ENCODE data around the gene POLR2F.
"Not testable (repeated sequence)": the region's sequence is repeated elsewhere in the genome, so short reads cannot be mapped to it uniquely, and the experiment has no call there.

The POLR2F gene

DNA sequence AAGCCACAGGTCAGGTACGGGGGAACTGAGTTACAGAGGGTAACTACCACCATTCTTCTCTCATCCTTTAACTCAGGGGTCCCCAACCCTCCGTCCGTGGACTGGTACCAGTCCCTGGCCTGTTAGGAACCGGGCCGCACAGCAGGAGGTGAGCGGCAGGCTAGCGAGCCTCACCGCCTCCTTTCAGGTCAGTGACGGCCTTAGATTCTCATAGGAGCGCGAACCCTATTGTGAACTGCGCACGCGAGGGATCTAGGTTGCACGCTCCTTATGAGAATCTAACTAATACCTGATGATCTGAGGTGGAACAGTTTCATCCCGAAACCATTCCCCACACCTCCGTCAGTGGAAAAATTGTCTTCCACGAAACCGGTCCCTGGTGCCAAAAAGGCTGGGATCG, 870 bp upstream of the POLR2F start:
- not testable (repeated sequence) for DNase-seq (ENCODE audit: low read depth in 2 of 2, low spot score in 1 of 2)

DNA sequence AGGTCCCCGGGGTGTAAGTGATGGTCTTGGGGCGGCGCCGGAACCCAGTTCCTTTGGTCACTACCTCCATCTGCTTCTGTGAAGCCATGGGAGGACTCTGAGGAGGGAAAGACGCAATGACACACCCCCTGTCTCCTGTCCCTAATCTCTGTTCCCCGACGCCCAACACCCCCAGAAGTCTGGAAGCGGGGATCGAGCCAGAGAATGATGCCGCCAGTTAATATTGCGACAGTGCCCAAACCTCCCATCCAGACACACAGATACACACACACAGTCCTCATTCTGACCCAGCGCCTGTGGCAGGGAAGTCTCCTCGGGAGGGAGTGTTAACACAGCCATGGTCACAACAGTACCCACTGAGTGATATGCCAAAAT, 450 bp upstream of the POLR2F start:
- no peak for DNase-seq (ENCODE audit: low read depth in 2 of 2, low spot score in 1 of 2)

DNA sequence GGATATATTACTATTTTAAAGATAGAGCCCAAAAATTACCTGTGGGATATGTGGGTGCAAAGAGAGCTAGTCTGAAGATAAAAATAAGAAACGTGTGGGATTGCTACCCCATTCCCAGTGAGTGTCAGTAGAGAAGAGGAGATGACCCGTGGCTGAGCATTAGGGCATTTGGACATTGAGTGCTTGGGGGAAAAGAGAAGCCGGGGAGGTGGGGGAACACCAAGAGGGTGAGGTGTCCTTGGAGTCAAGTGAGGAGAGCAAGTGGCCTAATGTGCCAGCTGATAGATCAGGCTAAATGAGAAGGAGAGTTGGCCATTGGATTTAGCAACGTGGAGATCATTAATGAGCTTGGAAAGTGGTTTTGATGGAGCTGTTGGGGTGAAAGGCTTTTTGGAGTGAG, 1.2 kb downstream of the POLR2F start:
- DNase-seq (ENCODE audit: low read depth in 2 of 2, low spot score in 1 of 2) = no peak

DNA sequence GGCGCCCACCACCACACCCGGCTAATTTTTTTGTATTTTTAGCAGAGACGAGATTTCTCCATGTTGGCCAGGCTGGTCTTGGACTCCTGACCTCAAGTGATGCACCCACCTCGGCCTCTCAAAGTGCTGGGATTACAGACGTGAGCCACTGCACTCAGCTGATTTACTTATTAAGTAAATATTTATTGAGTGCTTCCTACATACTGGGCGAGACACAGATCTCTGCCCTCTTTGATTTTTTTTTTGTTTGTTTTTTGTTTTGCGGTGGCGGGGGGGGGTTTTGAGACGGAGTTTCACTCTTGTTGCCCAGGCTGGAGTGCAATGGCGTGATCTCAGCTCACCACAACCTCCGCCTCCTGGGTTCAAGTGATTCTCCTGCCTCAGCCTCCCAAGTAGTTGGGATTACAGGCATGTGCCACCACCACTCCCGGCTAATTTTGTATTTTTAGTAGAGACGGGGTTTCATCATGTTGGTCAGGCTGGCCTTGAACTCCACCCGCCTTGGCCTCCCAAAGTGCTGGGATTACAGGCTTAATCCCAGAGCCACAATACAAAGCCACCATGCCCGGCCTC, 2.4 kb downstream of the POLR2F start:
- not testable (repeated sequence) for DNase-seq (ENCODE audit: low read depth in 2 of 2, low spot score in 1 of 2)

DNA sequence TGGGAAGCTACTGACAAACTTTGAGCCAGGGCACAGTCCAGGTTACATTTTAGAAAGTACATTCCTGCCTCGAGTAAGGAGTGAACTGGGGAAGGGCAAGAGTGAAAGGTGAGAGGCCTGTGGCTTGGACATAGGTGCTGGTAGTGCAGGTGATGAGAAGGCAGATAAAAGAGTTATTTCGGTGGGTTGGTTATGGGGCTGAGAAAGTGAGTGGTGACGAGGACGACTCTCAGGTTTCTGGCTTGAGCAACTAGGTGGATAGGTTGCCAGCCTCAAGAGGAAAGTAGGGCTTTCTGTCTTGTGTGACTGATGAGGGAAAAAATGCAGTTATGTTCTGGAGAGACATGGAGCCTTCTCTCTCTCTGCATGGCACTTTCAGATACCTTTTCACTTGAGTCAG, 3.7 kb downstream of the POLR2F start:
- DNase-seq (ENCODE audit: low read depth in 2 of 2, low spot score in 1 of 2) = no peak

DNA sequence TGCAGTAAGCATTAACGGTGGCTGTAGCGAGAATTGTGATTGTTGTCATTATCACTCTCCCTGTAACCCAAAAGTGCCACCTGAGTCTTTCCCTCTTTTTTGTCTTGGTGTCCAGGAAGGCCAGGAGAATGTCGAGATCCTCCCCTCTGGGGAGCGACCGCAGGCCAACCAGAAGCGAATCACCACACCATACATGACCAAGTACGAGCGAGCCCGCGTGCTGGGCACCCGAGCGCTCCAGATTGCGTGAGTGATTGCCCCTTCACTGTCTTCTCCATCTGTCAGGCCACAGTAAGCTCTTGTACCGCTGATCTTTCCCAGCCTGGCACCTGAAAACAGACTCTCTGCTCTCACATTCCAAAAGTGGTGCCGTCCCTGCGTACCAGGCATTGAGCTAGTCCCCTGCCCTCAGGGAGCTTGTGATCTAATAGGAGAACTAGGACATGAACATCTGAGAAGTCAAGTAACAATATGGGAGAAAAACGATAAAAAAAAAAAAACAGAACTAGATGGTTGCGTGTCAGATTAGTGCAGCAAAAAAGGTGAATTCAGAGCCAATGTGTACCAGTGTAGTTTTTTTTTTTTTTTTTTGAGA, 5.8 kb downstream of the POLR2F start:
- no peak for DNase-seq (ENCODE audit: low read depth in 2 of 2, low spot score in 1 of 2)

DNA sequence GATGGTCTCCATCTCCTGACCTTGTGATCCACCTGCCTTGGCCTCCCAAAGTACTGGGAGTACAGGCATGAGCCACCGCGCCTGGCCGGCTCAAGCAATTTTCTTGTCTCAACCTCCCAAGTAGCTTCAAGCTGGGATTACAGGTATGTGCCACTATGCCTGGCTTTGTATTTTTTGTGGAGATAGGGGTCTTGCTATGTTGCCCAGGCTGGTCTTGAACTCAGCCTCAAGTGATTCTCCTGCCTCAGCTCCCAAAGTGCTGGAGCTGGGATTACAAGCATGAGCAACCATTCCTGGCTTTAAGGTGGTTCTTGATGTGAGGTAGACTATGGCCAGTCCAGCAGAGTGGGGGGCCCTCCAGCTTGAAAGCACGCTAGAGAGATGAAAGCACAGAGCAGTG, 7.6 kb downstream of the POLR2F start:
- DNase-seq (ENCODE audit: low read depth in 2 of 2, low spot score in 1 of 2) = no peak

DNA sequence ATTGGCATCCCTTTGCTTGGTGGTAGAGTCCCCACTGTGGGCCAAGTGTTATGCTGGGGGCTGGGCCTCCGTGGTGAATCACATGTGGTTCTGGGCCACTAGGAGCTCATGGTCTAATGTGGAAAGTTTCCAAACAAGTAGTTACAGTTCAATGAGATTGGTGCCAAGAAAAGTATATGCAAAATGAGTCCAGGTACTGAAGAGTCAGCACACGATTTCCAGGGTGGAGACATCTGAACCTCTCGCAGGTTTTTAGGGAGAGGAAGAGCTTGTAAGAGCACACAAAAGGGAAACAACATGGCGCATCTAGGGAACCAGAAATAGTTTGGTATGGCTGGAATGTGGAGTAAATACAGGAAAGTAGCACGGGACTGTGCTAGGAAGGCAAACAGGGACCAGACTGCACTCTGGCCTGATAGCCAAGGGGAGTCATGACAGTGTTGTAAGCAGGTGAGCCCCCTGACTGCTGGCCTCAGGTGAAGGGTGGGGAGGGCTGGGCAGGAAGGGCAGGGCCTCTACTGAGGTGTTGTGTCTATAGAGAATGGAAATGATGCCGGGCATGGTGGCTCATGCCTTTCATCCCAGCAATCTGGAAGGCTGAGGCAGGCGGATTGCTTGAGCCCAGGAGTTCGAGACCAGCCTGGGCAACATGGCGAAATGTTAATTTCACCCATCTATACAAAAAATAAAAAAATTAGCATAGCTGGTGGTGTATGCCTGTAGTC, 12.6 kb downstream of the POLR2F start:
- DNase-seq (ENCODE audit: low read depth in 2 of 2, low spot score in 1 of 2) = no peak

DNA sequence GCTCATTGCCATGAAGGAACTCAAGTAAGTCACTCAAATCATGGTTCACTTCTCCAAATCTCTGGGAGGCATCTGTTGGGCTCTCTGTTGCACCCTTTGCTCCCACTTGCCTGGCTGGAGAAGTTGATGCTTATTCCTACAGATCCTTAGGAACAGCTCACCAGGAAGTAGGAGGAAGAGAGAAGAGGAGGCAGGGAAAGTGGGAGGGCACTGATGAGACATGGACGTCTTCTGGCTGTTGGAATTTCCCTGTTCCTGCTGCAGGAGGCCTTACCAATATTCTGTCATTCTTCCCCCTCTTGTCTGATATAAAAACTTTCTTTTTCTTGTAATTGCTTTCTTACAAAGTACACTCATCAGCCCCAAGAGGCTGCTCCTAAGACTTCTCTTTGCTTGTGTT, 13.6 kb downstream of the POLR2F start:
- no peak for DNase-seq (ENCODE audit: low read depth in 2 of 2, low spot score in 1 of 2)

DNA sequence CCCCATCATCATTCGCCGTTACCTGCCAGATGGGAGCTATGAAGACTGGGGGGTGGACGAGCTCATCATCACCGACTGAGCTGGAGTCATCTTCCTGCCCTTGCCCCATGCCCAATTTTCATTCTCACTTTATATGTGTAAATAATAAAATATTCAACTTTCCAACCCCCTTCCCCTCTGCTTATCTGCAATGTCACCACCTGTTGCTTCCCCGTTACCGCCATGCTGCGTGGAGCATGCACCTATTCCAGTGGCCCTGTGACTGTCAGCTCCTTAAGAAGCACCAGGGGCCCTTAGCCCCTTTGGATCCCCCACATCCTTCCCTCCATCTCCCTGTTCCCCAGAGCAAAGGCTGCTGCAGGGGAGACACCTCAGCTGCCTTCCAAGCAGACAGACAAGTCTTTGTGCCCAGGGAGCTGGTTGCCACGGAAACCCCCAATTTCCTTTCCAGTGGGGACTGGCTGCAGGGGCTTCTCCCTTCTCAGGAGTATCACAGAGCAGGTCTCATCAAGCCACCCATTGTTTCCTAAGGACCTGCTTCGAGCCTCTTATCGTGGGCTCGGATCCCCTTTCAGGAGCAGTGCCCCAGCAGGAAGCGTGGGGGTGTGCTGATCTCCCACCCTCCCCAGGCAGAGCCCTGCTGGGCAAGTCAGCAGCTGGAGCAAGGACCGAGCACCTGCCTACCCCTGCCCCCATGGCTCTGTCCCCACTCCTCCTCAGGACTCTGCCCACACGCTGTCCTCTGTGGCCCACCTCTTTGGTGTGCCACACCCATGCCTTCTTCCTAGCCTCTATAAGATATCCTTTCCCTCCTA, 14.3 kb downstream of the POLR2F start:
- DNase-seq (ENCODE audit: low read depth in 2 of 2, low spot score in 1 of 2) = no peak

DNA sequence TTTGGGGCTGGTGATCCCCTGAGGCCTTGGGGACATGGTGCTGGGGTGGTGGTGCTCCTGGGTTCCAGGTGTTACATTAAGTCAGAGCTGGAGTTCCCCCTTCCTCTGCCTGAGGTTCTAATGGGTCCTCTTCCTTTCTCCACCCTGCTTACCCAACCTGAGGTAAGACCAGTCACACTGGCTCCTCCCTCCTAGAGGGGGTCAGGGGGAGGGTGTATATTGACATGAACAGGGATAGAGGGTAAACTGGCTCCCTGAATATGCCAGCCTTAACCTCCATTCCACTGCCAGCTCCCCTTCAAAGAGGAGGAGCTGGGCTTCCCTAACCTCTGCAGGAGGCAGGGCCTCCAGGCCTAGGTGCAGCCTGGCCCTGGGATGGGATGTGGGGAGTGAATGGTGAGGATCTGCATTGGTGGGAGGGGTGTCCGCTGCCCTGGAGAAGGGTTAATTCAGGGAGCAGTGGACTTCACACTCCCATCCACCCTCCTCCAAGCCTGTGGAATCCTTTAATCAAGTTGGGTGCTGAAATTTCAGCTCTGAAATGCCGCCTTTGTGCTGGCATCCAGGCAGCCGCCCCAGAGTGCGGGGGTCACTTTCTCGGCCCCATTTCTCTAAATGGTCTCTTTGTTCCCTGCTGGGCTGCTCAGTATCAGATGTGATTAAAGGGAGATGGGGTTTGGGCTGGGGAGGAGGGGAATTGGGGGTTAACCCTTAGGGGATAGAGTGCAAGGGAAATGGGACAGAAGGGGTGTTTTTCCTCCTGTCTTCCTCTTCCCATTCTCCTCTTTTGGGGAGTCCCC, 15.2 kb downstream of the POLR2F start:
- no peak for DNase-seq (ENCODE audit: low read depth in 2 of 2, low spot score in 1 of 2)

DNA sequence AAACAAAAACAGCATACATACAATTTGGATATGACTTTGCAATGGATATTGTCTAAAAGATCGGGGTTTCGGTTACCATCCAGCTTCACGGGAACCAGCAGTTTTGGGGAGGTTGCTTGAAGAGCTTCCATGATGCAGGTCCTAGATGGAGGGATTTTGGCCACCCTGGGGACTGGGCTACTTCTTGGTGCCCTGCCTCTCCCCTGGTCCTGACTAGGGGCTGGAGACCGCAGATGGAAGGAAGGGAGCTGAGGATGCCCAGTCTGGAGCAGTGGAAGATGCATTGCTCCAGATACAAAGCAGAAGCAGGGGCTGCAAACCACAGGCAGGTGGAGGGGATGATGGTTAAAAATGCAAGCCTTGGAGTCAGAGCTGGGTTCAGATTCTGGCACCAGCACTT, 17.4 kb downstream of the POLR2F start:
- DNase-seq (ENCODE audit: low read depth in 2 of 2, low spot score in 1 of 2) = no peak

DNA sequence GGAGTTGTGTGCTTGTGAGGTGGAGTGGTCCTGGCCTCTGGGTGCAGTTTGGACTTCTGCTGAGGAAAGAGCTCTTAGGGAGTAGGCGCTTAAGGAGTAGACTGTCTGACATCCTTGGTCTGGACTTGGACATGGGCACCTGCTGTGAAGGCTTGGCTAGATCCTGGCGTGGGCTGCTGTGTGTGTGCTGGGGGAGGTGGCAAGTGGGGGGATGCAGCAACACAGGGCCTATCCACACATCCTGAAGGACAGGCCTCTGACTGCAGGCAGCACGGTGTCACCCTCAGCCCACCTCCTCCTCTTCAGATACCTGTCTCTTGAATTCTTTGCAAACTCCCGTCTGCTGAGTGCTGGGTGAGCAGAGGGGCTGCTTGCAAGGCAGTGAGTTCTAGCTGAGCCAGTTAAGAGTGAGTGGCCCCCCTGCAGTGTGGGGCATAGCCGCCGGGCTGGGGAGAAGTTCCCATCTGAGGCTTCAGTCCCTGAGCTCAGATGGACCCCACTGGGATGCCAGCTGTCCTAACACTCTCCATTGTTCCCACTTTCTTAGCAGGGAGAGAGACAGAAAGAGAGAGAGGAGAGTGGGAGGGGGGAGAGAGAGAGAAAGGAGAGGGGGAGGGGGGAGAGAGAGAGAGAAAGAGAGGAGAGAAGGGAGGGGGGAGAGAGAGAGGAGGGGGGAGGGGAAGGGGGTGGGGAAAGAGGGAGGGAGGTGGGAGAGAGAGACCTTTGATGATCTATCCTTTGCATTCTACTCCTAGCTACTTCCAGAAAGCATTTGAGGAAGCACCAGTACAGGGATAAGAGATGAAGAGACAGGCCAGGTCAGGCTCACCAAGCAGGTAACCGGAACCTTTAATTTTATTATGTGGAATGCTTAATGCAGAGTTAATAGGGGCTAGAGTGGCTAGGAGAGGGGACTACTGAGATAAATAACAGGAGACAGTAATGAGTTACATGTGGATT, 18.3 kb downstream of the POLR2F start:
- no peak for DNase-seq (ENCODE audit: low read depth in 2 of 2, low spot score in 1 of 2)

DNA sequence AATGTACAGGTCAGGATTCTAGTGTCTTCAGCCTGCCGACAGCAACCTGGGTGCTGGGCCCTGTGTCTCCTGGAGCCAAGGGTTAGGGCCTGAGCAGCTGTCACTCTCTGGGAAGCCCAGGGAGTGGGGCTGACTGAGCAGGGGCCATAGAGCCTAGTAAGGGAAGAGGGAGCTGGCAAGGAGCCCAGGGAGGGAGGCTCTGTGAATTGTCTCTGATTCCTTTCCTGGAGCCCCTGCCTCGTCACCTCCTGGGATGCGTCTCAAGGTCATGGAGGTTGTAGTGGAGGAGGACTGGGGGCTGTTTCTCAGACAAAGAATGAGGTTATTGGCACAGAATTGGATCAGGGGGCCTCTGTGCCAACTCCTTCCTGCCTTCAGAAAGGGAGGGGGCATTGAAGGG, 19.0 kb downstream of the POLR2F start:
- no peak for DNase-seq (ENCODE audit: low read depth in 2 of 2, low spot score in 1 of 2)

DNA sequence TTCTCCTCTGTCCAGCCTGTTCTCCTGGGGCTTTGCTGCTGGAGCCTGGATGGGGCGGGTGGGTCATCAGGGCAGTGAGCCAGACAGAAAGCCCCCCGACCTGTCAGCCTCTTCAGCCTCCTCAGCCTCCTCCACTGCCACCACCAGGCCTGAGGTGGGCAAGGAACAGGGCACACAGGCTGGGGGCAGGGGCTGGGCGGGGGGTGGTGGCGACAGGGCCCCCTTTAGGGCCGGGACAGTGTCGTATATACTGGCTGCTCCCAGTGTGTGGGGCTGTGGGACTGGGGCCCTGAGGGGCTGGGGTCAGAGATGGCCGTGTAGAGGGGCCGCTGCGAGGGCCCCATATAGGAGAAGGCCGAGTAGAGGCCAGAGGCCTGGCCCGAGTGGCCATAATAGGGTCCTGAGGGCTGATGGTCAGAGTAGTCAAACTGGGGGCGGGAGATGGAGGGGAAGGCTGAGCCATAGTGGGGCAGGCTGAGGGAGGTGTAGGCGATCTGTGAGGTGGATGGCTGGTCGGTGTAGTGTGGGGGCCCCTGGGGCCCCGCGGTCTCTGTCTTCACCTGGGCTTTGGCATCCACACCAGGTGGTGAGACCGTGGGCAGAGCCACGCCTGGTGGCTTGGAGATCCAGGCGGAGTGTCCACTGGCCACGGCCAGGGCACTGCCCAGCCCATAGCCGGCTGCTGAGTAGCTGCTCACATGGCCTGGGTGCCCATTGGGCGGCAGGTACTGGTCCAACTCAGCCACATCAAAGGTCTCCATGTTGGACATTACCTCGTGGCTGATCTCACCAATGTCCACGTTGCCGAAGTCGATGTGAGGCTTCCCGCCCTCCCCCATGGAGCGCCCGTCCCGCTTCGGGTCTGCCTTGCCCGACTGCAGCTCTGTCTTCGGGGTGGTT, 20.0 kb downstream of the POLR2F start:
- DNase-seq (ENCODE audit: low read depth in 2 of 2, low spot score in 1 of 2) = no peak

DNA sequence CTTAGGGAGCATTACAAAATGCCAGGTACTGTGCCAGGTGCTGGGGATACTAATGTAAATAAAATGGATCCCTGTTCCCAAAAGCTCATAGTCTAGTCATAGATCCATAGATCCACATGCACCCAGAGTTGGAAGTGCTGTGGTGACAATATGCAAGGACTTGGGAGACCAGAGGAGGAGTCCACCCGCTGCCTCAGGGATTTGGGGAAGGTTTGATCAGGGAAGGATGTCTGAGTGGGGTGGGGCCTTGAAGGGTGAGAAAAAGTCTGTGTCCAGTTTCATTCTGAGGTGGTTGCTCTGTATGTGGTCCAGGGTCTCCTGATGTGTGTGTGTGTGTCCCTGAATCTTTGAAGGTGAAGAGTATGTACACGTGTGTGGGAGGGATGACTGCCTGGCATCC, 21.7 kb downstream of the POLR2F start:
- DNase-seq (ENCODE audit: low read depth in 2 of 2, low spot score in 1 of 2) = no peak

DNA sequence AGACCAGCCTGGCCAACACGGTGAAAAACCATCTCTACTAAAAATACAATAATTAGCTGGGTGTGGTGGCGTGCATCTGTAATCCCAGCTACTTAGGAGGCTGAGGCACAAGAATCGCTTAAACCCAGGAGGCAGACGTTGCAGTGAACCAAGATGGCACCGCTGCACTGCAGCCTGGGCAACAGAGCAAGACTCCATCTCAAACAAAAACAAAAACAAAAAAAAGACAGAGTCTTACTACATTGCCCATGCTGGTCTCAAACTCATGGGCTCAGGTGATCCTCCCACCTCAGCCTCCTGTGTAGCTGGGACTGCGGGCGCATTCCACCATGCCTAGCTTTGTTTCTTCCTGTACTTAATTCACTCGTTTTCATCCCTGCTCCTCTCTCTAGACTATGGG, 22.5 kb downstream of the POLR2F start:
- not testable (repeated sequence) for DNase-seq (ENCODE audit: low read depth in 2 of 2, low spot score in 1 of 2)

DNA sequence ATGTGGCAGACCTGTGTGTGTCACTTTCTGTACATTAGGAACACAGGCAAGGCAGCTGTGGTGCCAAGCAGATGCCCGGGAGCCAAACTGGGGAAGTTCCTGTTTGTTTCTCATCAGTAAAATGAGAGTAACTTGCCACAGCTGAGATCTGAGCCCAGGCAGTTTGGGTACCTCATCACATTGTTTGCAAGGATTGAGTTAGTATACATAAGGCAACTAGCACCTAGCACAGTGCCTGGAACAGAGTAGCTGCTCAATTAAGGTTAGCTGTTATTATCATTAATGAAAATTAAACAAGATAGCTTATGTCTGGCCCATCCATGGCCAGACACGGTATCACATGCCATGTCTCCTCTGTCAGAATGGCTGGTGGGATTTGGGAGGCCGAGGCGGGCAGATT, 23.0 kb downstream of the POLR2F start:
- DNase-seq (ENCODE audit: low read depth in 2 of 2, low spot score in 1 of 2) = no peak

DNA sequence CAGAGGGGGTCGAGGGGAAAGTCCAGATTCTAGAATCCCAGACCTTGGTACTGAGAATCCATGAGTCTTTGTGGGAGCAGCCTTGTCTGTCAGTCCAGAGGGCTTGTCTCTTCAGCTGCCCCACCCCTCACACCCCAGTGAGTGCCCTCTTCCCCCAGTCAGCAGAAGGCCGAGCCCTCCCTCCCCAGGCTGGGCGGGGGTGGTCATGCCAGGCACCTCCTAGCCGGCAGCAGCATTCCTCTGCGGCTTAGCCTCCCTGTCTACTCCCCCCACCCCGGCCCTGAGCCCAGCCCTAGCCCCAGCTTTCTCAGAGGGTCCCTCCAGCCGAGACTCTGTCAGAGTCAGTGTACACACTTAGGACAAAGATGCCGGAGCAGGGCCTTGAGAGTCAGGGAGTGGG, 26.3 kb downstream of the POLR2F start:
- DNase-seq (ENCODE audit: low read depth in 2 of 2, low spot score in 1 of 2) = no peak

Data from stimulated activated CD8-positive, alpha-beta memory T cell treated with anti-CD3 and anti-CD28 coated beads, Interleukin-4, amount 100 ng/mL, for 1 hour (primary cell).